Hepatocyte (in vitro differentiated cells): ENCODE measurements around the gene CERS5.

Experiments used
- CTCF ChIP-seq: fragments of 200-600 bp; sonication (generic); IDR thresholded peaks from 2 replicates; pipeline ENCODE4 v1.5.1; 2016; ENCODE audit warnings: antibody characterized with exemption, mild to moderate bottlenecking; ENCODE audit not compliant: poor library complexity
- EZH2 ChIP-seq: fragments of 200-600 bp; sonication (generic); IDR thresholded peaks from 2 replicates; pipeline ENCODE4 v1.6.1; 2016; ENCODE audit warnings: antibody characterized with exemption, mild to moderate bottlenecking, borderline replicate concordance
- EZH2phosphoT487 ChIP-seq: fragments of 200-600 bp; sonication (generic); IDR thresholded peaks from one replicate; pipeline ENCODE4 v1.6.1; 2018; ENCODE audit warnings: antibody characterized with exemption, mild to moderate bottlenecking, low read depth, moderate library complexity; ENCODE audit not compliant: unreplicated experiment, severe bottlenecking

DNA sequence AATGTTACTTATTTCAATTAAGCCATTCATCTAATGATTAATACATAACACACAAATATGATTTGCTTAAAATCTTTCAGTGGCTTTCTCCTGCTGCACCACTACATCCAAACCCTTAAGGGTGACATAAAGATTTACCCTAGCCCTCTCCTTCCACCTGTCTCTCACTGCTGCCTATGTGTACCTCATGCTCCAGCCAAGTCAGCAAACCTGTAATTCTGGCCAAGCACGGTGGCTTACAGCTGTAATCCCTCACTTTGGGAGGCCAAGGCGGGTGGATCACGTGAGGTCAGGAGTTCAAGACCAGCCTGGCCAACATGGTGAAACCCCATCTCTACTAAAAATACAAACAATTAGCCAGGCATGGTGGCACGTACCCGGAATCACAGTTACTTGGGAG lies 31.7 kb upstream of the CERS5 start:
- TF ChIP-seq CTCF (no peak), EZH2 (no peak), EZH2phosphoT487 (no peak)
